ENCODE measurements around the gene LGALS1.
A peak's percentile ranks its signal among the peaks of the same experiment; 100 is the strongest.
"Not testable (repeated sequence)": the region's sequence is repeated elsewhere in the genome, so short reads cannot be mapped to it uniquely, and the experiment has no call there.

LGALS1 gene

DNA sequence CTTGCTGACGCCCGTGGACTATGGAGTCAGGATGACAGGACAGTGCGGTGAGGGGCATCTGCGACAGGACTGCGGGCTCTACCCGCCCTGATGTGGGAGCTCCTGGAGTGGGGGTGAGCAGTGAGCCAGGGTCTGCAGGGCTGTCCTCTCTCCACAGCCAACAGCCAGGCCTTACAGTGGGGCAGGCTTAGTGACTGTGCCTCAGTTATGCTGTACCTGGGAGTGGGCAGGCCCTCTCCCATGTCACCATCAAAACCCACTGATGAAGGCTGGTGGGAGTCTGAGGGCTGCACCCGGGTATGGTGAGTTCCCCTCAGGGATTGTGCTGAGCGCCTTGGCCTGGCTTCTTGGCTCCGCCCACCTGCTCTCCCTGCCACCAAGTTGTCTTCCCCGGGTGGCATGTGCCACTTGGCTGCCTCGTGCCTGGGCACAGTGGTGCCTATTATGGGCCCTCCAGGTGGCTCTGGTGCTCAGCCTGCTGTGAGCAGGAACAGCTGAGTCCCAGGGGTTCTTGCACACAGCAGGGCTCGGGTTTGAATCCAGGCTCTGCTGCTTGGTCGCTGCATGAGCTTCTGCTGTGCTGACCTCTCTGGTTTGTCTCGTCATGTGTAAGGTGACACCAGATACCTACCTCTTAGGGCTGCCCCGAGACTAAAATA is 17.3 kb downstream of the LGALS1 start:
- no peak for DNase-seq

DNA sequence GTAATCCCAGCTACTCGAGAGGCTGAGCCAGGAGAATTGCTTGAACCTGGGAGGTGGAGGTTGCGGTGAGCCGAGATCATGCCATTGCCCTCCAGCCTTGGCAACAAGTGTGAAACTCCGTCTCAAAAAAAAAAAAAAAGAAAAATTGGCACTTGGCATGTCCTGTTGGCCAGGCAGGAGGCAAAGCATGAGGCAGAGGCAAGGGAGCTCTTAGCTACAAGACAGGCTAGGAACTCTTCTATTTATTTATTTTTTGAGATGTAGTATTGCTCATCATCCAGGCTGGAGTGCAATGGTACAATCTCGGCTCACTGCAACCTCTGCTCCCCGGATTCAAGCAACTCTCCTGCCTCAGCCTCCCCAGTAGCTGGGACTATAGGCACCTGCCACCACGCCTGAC is 18.7 kb downstream of the LGALS1 start:
- DNase-seq, result not testable (repeated sequence)

DNA sequence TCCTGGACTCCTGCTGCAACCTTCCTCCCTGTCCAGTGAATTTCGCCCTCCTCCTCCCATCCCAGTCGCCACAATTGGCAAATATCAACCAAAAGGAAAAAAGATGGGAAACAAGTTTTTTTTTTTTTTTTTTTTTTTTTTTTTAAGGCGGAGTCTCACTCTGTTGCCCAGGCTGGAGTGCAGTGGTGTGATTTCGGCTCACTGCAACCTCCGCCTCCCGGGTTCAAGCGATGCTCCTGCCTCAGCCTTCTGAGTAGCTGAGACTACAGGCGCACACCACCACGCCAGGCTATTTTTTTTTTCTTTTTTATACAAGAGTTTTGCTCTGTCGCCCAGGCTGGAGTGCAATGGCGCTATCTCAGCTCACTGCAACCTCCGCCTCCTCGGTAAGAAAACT is 20.8 kb downstream of the LGALS1 start:
- not testable (repeated sequence) for DNase-seq

DNA sequence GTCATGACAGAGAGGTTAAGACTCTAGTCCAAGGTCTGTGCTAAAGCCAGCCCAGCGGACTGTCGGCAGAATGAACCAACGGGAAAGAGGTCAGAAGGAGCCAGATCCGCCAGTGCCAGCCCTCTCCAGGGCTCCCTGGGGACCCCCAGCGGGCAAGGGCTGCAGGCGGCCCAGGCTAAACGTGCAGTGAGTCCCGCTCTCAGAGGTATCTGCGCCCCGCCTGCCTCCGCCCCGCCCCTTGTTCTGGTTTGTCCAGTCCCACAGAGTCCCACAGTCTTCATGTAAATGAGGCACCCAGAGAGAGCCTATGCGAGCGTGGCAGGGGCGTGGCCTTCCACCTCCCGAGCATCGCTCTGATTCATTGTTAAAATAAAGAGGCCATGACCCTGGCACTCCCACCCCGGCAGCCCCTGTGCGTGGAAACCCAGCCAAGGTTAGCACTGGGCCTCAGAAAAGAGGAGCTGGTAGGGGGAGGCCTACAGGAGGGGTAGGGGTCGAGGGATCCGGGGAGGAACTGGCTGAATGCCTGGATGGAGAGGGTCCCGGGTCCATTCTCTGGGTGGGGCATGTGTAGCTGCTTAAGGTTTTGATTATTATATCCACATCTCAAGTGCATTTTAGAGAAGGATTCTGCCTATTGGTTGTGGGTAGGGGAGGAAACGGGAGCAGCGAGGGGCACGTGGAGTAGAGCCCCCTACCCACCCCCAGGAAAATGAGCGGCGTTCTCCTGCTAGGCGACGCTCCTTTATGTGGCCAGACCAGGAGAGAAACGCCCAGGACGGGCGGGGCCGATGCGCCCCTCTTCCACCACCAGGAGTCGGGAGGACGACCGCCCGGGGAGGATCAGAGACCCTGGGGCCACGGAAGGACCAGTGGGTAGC is 21.5 kb downstream of the LGALS1 start, which contains the start of gene TRIOBP:
TSS of gene TRIOBP (plus strand) at position 392 of the 881 bp plus-strand sequence. CDS start 4,318 bp downstream, outside the sequence.
- peak; percentile 89 for DNase-seq

DNA sequence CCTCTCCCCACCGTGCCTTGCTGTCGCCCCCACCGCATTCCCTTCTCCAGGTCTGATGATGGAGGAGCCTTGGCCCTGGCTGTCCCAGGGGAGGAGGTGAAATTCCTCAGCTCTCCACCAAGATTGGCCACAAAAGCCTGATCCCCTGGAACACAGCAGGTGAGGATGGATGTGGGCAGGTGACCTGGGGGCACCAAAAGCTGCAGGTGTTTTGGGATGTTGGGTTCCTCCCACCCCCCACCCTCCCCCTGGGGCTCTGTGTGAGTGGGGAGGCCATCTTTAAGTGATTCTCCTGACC is 22.1 kb downstream of the LGALS1 start:
- no peak for DNase-seq

DNA sequence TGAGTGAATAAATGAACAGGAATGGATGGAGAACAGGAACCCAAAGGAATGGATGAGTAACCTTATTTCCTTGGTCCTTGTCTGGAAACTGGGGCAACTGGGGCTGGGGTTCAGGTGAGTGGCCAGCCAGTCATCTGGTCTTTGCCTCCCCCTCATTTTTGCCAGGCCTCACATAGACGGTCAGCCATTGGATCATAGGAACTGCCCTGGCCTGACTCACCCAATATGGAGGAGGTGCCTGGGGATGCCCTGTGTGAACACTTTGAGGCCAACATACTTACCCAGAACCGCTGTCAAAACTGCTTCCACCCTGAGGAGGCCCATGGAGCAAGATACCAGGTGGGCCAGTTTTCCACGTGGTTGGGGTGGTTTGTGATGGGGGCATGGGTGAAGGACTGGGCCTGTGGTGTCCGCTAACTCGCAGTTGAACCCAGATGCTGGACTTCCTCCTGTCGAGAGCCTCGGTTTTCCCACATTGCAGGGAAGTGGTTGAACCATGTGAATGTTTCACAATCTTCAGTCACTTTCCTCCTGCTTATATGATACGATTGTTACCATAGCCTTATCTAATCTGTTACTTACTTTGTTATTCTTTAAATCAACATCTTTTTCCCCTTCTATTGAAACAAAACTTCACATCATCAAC is 25.8 kb downstream of the LGALS1 start:
- DNase-seq, result peak; percentile 23

DNA sequence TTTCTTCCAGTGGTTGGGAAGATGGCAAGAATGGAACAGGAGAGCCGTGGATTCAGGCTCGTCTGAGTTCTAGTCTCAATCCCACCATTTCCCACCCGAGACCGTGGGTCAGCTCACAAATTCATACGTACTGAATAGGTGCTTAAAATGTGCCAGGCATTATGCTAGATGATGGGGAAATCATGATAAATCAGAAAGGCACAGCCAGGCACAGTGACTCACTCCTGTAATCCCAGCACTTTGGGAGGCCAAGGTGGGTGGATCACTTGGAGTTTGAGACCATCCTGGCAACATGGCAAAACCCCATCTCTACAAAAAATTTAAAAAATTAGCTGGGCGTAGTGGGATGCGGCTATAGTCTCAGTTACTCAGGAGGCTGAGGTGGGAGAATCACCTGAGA is 28.5 kb downstream of the LGALS1 start:
- no peak for DNase-seq

DNA sequence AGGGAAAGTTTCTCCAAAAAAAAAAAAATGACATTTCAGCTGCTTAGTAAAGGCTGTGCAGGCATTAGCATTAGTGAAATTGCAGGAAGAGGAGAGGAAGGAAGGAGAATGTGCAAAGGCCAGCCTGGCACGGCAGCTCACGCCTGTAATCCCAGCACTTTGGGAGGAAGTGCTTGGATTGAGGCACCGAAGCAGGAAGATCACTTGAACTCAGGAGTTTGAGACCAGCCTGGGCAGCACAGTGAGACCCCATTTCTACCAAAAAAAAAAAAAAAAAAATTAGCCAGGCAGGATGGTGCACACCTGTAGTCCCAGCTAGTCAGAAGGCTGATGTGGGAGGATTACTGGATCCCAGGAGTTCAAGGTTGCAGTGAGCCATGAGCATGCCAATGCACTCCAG is 29.2 kb downstream of the LGALS1 start:
- no peak for DNase-seq

DNA sequence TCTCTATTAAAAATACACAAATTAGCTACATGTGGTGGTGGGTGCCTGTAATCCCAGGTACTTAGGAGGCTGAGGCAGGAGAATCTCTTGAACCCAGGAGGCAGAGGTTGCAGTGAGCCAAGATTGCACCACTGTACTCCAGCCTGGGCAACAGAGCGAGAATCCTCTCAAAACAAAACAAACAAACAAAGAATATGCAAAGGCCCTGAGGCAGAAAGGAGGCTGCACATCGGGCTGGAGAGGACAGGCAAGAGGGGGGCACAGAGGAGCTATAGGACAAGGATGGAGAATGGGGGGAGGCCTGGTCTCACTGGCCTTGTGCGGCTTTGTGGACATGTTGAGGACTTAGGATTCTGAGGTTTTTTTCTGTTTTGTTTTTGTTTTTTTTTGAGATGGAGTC is 29.8 kb downstream of the LGALS1 start:
- no peak for DNase-seq

DNA sequence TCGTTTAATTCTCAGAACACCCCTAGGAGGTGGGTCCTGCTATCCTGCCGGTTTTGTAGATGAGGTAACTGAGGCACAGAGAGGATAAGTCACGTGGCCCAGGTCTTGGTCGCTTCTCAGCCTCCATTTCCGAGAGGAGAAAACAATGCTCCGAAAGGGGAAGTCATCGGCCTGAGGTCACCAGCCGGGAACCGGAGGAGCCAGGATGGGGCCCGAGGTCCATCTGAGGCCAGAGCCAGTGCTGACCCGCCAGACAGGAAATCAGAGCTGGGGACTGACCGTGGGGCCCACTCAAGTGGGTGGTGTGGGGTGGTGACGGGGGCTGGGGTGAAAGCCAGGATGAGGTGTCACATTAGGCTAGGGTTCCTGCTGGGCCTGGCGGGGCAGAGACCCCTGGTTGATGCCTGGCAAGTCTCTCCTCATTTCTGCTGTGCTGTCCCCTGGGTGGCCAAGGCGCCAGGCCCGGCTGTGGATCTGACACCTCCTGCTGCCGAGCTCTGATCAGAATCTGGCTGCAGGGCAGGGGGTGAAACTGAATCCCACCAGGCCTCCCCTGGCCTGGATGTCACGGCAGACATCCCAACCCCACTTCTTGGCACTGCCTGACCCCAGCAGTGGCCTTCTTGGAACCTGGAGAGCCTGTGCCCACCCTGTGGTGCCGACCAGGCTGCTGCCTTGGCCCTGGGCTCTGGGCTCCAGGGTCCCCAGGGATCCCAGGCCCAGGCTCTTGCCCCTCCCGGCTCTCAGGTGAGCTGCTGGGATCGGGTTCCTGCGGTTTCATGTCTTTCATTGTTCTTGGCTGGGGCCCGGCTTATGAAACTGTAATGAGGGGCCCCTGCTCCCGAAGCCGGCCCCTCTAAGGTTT is 33.4 kb downstream of the LGALS1 start:
- DNase-seq, result no peak

DNA sequence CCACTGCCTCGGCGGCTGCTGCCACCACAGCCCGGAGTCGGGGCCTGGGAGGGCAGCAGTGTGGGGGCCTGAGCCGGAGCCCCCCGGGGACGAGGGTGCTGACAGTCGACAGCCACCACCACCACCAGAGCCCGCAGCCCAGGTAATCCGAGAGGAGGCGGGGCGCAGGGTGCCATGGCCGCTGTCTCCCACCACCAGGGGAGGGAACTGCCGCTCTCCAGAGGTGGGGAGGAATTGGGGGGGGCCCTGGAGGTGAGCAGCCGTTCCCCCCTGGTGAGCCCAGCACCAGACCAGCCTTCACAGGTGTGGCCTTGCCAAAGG is 34.0 kb downstream of the LGALS1 start:
- no peak for DNase-seq

DNA sequence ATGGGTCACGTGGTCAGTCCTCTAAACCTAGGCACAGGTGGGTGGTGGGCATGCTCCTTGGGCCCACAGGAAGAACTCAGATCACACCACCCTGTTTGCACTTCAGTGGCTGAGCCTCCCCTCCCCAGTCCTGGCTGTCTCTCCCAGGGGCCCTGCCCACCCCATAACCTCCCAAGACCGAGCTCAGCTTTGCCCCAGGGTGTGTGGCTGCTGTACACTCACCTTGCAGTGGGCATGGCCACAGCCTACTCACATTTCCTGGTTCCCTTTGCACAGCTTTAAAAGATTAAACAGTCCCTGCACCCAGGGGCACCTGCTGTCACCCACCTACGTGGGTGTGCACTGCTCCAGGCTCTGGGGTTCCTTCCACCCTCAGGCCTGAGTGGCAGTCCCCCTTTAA is 35.2 kb downstream of the LGALS1 start:
- no peak for DNase-seq

DNA sequence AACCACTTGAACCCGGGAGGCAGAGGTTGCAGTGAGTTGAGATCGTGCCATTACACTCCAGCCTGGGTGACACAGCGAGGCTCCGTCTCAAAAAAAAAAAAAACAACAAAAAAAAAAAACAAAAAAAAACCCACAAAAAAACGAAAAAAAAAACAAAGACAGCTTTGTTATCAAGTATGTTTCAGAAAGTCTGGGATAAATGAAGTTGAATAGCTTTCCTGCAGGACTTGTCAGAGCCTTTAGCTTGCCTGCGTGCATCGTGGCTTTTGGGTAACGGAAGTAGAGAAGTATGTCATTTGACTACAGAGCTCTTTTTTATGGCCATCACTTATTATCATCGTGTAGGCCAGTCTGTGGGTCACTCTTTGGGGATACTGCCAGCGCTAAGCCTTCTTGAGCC is 36.1 kb downstream of the LGALS1 start:
- DNase-seq, result no peak

DNA sequence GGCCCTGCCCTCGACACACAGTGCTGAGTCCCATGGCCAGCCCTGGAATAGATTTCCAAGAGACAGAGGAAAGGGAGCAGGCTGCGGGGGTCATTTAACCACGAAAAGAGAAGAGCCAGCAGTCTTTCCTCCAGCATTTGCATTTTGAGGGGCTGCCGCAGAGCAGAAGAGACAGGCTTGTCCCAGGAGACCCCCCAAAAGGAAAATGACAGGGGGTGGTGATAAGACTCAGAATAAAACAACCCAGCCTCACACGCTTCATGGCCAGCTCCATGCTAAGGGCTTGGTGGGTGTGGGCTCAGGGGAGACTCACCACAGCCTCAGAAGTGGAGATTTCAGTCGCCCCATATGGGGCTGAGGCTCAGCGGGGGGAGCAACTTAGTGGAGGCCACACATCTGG is 38.3 kb downstream of the LGALS1 start:
- DNase-seq, result no peak

DNA sequence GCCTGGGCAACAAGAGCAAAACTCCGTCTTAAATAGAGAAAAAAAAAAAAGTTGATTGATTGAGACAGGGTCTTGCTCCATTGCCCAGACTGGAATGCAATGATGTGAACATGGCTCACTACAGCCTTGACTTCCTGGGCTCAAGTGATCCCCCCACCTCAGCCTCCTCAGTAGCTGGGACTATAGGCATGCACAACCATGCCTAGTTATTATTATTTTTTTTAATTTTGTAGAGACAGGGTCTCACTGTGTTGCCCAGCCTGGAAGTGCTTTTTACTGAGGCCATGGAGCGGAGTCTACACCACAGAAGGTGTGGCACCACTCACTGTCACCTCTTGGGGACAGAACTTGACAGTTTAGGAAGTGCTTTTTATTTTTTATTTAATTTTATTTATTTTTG is 39.2 kb downstream of the LGALS1 start:
- DNase-seq, result no peak

DNA sequence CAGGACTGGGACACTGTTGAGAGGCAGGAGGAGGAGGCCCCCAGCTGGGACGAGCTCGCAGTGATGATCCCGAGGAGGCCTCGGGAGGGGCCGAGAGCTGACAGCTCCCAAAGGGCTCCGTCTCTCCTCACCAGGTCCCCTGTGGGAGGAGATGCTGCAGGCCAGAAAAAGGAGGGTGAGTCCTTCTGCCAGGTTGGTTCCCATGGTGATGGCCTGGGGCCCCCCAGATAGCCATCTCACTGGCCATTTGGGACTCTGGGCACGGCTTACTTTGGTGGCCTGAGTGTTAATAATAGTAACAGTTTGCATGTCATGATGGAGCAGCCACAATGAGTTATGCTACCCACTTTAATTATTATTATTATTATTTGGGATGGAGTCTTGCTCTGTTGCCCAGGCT is 40.3 kb downstream of the LGALS1 start:
- DNase-seq, result no peak

DNA sequence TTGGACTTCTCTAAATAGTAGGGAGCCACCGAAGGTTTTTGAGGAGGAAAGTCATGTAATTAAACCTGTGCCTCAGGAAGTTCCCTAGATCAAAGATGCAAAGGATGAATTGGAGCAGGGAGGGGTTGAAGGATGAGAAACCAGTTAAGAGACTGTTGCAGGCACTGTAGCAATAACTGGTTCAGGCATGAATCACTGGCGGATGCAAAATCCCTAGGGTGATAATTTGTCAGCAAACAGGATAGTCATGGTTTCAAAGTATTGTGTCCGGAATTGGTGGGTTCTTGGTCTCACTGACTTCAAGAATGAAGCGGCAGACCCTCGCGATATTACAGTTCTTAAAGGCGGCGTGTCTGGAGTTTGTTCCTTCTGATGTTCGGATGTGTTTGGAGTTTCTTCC is 41.3 kb downstream of the LGALS1 start:
- no peak for DNase-seq

DNA sequence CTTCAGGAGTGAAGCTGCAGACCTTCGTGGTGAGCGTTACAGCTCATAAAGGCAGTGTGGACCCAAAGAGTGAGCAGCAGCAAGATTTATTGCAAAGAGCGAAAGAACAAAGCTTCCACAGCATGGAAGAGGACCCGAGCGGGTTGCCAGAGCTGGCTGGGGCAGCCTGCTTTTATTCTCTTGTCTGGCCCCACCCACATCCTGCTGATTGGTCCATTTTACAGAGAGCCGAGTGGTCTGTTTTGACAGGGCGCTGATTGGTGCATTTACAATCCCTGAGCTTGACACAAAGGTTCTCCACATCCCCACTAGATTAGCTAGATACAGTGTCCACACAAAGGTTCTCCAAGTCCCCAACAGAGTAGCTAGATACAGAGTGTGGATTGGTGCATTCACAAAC is 41.8 kb downstream of the LGALS1 start:
- DNase-seq, result not testable (repeated sequence)

DNA sequence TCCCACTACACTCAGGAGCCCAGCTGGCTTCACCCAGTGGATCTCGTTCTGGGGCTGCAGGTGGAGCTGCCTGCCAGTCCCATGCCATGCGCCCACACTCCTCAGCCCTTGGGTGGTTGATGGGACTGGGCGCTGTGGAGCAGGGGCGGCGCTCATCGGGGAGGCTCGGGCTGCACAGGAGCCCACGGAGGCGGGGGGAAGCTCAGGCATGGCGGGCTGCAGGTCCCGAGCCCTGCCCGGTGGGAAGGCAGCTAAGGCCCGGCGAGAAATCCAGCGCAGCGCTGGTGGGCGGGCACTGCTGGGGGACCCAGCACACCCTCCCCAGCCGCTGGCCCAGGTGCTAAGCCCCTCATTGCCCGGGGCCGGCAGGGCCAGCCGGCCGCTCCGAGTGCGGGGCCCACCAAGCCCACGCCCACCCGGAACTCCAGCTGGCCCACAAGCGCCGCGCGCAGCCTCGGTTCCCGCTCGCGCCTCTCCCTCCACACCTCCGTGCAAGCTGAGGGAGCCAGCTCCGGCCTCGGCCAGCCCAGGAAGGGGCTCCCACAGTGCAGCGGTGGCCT is 42.4 kb downstream of the LGALS1 start:
- DNase-seq, result not testable (repeated sequence)

DNA sequence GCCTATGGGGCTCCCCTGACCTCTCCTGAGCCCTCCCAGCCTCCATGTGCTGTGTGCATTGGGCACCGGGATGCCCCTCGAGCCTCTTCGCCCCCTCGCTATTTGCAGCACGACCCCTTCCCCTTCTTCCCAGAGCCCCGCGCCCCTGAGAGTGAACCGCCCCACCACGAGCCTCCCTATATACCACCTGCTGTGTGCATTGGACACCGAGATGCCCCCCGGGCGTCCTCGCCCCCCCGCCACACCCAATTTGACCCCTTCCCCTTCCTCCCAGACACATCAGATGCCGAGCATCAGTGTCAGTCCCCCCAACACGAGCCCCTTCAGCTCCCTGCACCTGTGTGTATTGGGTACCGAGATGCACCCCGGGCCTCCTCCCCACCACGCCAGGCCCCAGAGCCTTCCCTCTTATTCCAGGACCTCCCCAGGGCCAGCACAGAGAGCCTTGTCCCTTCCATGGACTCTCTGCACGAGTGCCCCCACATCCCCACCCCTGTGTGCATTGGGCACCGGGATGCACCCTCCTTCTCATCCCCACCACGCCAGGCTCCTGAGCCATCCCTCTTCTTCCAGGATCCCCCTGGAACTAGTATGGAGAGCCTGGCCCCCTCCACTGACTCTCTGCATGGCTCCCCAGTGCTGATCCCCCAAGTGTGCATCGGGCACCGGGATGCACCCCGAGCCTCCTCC is 50.3 kb downstream of the LGALS1 start:
- DNase-seq, result no peak

DNA sequence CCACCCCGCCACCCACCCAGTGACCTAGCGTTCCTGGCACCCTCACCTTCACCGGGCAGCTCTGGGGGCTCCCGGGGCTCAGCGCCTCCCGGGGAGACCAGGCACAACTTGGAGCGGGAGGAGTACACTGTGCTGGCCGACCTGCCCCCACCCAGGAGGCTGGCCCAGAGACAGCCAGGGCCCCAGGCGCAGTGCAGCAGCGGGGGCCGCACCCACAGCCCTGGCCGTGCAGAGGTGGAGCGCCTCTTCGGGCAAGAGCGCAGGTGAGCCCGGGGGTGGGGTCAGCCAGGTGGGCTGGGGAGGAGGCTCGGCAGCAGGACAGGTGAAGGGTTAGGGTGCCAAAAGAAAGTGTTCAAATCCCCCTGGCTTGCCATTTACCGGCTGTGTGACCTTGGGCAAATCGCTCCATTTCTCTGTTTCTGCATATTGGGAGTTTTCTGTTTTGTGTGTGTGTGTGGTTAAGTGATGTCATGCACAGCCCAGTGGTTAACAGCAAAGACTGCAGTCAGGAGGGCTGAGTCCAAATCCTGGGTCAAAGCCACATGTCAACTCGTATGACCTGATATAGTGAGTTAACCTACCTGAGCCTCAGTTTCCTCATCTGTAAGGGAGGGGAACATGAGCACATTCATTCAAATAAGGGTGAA is 50.9 kb downstream of the LGALS1 start:
- DNase-seq, result no peak

DNA sequence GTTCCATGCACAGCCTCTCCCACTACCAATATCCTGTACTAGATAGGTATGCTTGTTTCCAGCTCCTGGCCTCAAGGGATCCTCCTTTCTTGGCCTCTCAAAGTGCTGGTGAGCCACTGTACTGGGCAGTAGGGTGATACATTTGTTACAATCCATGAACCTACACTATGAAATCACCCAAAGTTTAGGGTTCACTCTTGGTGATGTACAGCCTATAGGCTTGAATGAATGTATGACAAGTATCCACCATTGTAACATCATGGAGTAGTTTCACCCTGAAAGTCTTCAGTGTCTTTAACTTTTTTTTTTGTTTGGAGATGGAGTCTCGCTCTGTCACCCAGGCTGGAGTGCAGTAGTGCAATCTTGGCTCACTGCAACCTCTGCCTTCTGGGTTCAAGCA is 53.2 kb downstream of the LGALS1 start:
- no peak for DNase-seq
